H1 (cell line): ENCODE data around the gene CDK4.

Source experiments
- CHD2 ChIP-seq: IDR thresholded peaks from 2 replicates; pipeline ENCODE4 v1.6.1; 2012; ENCODE audit warnings: low read length, improper control_type of control experiment
- CREB1 ChIP-seq: IDR thresholded peaks from 2 replicates; pipeline ENCODE4 v1.6.1; 2012; ENCODE audit warnings: inconsistent platforms
- EZH2 ChIP-seq: fragments of 200-600 bp; sonication (generic); IDR thresholded peaks from 2 replicates; pipeline ENCODE4 v1.7.1; 2012; ENCODE audit warnings: low read depth, mild to moderate bottlenecking, moderate library complexity, low read length, inconsistent platforms; ENCODE audit not compliant: severe bottlenecking
- POLR2AphosphoS5 ChIP-seq: IDR thresholded peaks from 2 replicates; pipeline ENCODE4 v1.6.1; 2011; ENCODE audit warnings: low read depth, low read length
- RFX5 ChIP-seq: IDR thresholded peaks from 2 replicates; pipeline ENCODE4 v1.6.1; 2011; ENCODE audit warnings: low read depth, low read length, improper control_type of control experiment, borderline replicate concordance
- TAF1 ChIP-seq: IDR thresholded peaks from 2 replicates; pipeline ENCODE4 v1.6.1; 2011; ENCODE audit warnings: mild to moderate bottlenecking, low read depth, low read length
- YY1 ChIP-seq: IDR thresholded peaks from 2 replicates; pipeline ENCODE4 v1.6.1; 2011; ENCODE audit warnings: low read depth, mild to moderate bottlenecking, low read length
- TF ChIP-seq, protein P1 (sequence below), 3 experiments: IDR thresholded peaks; 1 replicate in 2 of 3; 2 replicates in 1 of 3; pipeline versions ENCODE4 v1.5.1 to v1.6.1; 2011; ENCODE audit warnings: low read length in 3 of 3, mild to moderate bottlenecking in 3 of 3, inconsistent platforms in 2 of 3, low read depth in 1 of 3, moderate library complexity in 1 of 3; ENCODE audit not compliant: insufficient read depth in 1 of 3; ENCODE audit errors: control extremely low read depth in 1 of 3
- TF ChIP-seq, protein P2 (sequence below): IDR thresholded peaks from 2 replicates; pipeline ENCODE4 v1.6.1; 2012; ENCODE audit warnings: low read length, inconsistent platforms

- TF ChIP-seq EZH2: no peak
- TF ChIP-seq, protein P1, sequence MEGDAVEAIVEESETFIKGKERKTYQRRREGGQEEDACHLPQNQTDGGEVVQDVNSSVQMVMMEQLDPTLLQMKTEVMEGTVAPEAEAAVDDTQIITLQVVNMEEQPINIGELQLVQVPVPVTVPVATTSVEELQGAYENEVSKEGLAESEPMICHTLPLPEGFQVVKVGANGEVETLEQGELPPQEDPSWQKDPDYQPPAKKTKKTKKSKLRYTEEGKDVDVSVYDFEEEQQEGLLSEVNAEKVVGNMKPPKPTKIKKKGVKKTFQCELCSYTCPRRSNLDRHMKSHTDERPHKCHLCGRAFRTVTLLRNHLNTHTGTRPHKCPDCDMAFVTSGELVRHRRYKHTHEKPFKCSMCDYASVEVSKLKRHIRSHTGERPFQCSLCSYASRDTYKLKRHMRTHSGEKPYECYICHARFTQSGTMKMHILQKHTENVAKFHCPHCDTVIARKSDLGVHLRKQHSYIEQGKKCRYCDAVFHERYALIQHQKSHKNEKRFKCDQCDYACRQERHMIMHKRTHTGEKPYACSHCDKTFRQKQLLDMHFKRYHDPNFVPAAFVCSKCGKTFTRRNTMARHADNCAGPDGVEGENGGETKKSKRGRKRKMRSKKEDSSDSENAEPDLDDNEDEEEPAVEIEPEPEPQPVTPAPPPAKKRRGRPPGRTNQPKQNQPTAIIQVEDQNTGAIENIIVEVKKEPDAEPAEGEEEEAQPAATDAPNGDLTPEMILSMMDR (IDR thresholded peaks at IDR 0.05; ENCODE audit: control extremely low read depth in 1 of 3, insufficient read depth in 1 of 3, low read depth in 1 of 3, low read length in 3 of 3): no peak
- no peak for TF ChIP-seq POLR2AphosphoS5
- no peak for TF ChIP-seq CHD2
- no peak for TF ChIP-seq CREB1
- no peak for TF ChIP-seq YY1
- no peak for TF ChIP-seq RFX5
- no peak for TF ChIP-seq TAF1
- TF ChIP-seq, protein P2, sequence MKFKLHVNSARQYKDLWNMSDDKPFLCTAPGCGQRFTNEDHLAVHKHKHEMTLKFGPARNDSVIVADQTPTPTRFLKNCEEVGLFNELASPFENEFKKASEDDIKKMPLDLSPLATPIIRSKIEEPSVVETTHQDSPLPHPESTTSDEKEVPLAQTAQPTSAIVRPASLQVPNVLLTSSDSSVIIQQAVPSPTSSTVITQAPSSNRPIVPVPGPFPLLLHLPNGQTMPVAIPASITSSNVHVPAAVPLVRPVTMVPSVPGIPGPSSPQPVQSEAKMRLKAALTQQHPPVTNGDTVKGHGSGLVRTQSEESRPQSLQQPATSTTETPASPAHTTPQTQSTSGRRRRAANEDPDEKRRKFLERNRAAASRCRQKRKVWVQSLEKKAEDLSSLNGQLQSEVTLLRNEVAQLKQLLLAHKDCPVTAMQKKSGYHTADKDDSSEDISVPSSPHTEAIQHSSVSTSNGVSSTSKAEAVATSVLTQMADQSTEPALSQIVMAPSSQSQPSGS: no peak
Observed at GRCh38 chr12:57746025-57746424, 6.1 kb downstream of the CDK4 start.
